WTC11 (cell line): ENCODE results near the gene IPO11.

Source experiments
- CREB1 ChIP-seq: sonication (generic); formaldehyde crosslinking; IDR thresholded peaks from 2 replicates; pipeline ENCODE4 v1.8.0; 2023; ENCODE audit warnings: mild to moderate bottlenecking, missing genetic modification reagents
- E2F4 ChIP-seq: sonication (generic); formaldehyde crosslinking; IDR thresholded peaks from 2 replicates; pipeline ENCODE4 v1.8.1; 2022; ENCODE audit warnings: low read depth, mild to moderate bottlenecking, moderate library complexity, missing genetic modification reagents, borderline replicate concordance
- ZNF416 ChIP-seq: fragments of 250-450 bp; sonication (Bioruptor Pico); IDR thresholded peaks from 2 replicates; pipeline ENCODE4 v1.9.0; 2021; ENCODE audit warnings: mild to moderate bottlenecking, inconsistent platforms

- TF ChIP-seq ZNF416 (CRISPR knock-in tag) = no peak
- TF ChIP-seq CREB1 = no peak
- no peak for TF ChIP-seq E2F4 (CRISPR knock-in tag)
Observed at GRCh38 chr5:62592558-62592957, 180.0 kb downstream of the IPO11 start.
